Stomach (tissue), 9 donors: ENCODE measurements around the gene TTC13. TPM values are rescaled to one million over a fixed set of nuclear protein-coding genes. Genes with fewer than 3 reads are reported as not detected.

Experiments used
- DNase-seq, 2 donors: peaks; one replicate each; pipeline versions ENCODE4 v3.0.0 to v3.0.0-alpha.2; 2013 to 2019
- H3K27ac ChIP-seq, 5 donors: fragments of 200-600 bp in 4 of 5; sonication (generic) in 4 of 5; one replicate each; pipeline ENCODE4 v1.5.1; 2013 to 2019; ENCODE audit warnings: mild to moderate bottlenecking in 1 of 5, moderate library complexity in 1 of 5
- H3K27me3 ChIP-seq, 3 donors: fragments of 200-600 bp; sonication (generic); one replicate each; pipeline ENCODE4 v1.5.1; 2017 to 2019; ENCODE audit warnings: mixed run types in 1 of 3
- H3K36me3 ChIP-seq, 4 donors: fragments of 200-600 bp; sonication (generic); 1 replicate in 3 of 4; 2 replicates in 1 of 4; pipeline ENCODE4 v1.5.1; 2016 to 2019
- H3K4me1 ChIP-seq, 4 donors: fragments of 200-600 bp; sonication (generic); one replicate each; pipeline ENCODE4 v1.5.1; 2016 to 2019
- H3K4me3 ChIP-seq, 4 donors: fragments of 200-600 bp; sonication (generic) in 3 of 4; one replicate each; pipeline ENCODE4 v1.5.1; 2016 to 2019; ENCODE audit warnings: mild to moderate bottlenecking in 1 of 4
- H3K9me3 ChIP-seq, 4 donors: fragments of 200-600 bp; sonication (generic); one replicate each; pipeline ENCODE4 v1.5.1; 2016 to 2019
- EP300 ChIP-seq: sonication (generic); formaldehyde crosslinking; IDR thresholded peaks from one replicate; pipeline ENCODE4 v1.6.1; 2017; ENCODE audit warnings: antibody characterized with exemption
- POLR2A ChIP-seq, 4 donors: fragments of 450-650 bp; IDR thresholded peaks; one replicate each; pipeline ENCODE4 v1.6.1; 2016; ENCODE audit warnings: antibody characterized with exemption in 4 of 4, control low read depth in 2 of 4, mild to moderate bottlenecking in 1 of 4, moderate library complexity in 1 of 4
- POLR2AphosphoS5 ChIP-seq, 3 donors: sonication (generic); formaldehyde crosslinking; IDR thresholded peaks; one replicate each; pipeline ENCODE4 v1.6.1; 2016; ENCODE audit warnings: antibody characterized with exemption in 3 of 3
- WGBS, 5 donors: extraction: QIAGEN DNeasy Blood & Tissue Kit in 3 of 5; methylation state at CpG; one replicate each; pipeline versions ENCODE4 v1.1.5 to v1.1.7; 2013 to 2018; 5-methylcytosine and 5-hydroxymethylcytosine counted together
- intact Hi-C: fragments of 100-400 bp; cut with DNase I; formaldehyde crosslinking; loops from one replicate; pipeline ENCODE4 v1.15.1; 2023; ENCODE audit warnings: low total_unique reads
- polyA plus RNA-seq, 3 donors: library from polyadenylated mRNA; stranded (reverse); fragments of 200-250 nt; gene quantifications; one replicate each; pipeline ENCODE4 v1.2.3, GENCODE V29; 2013
- total RNA-seq, 5 donors: library from RNA; depleted of rRNA; stranded (reverse); fragments of >200 nt; gene quantifications; one replicate each; pipeline versions ENCODE4 v1.1.0 to v1.2.3, GENCODE V29; 2014 to 2016
- TF ChIP-seq, protein P1 (sequence below), 7 experiments: fragments of 450-650 bp in 4 of 7; fragments of 200-600 bp in 3 of 7; sonication (generic) in 3 of 7; IDR thresholded peaks; one replicate each; pipeline ENCODE4 v1.5.1; 2016 to 2019; ENCODE audit warnings: antibody characterized with exemption in 7 of 7, control low read depth in 2 of 7, mild to moderate bottlenecking in 1 of 7
- donor health status: healthy with polysubstance abuse.
- donor health status: Bipolar disorder and iron deficiency.
- donor health status: healthy.

TTC13 gene
- total and polyA plus RNA-seq, 8 donors: 2.1 to 117 (median 35.4) TPM

GRCh38 chr1:230935852-230936251 lies 42.8 kb downstream of the TTC13 start:
- H3K27ac ChIP-seq: no peak overlapping the region
- no peak for TF ChIP-seq POLR2A (IDR thresholded peaks at IDR 0.05)
- TF ChIP-seq, protein P1, sequence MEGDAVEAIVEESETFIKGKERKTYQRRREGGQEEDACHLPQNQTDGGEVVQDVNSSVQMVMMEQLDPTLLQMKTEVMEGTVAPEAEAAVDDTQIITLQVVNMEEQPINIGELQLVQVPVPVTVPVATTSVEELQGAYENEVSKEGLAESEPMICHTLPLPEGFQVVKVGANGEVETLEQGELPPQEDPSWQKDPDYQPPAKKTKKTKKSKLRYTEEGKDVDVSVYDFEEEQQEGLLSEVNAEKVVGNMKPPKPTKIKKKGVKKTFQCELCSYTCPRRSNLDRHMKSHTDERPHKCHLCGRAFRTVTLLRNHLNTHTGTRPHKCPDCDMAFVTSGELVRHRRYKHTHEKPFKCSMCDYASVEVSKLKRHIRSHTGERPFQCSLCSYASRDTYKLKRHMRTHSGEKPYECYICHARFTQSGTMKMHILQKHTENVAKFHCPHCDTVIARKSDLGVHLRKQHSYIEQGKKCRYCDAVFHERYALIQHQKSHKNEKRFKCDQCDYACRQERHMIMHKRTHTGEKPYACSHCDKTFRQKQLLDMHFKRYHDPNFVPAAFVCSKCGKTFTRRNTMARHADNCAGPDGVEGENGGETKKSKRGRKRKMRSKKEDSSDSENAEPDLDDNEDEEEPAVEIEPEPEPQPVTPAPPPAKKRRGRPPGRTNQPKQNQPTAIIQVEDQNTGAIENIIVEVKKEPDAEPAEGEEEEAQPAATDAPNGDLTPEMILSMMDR (IDR thresholded peaks at IDR 0.05): no peak
- TF ChIP-seq EP300: no peak
- TF ChIP-seq POLR2AphosphoS5 (IDR thresholded peaks at IDR 0.05): no peak

GRCh38 chr1:230930986-230931385 lies 47.7 kb downstream of the TTC13 start:
- H3K9me3 ChIP-seq: no peaks in the 10 kb centered on the region
- intact Hi-C loops: no loop called here
- peaks cover 26 to 81% (median 78%) of the 10 kb centered on the region in 4 donors for H3K36me3 ChIP-seq
- peaks cover 0 to 6% (median 0%) of the 10 kb centered on the region in 4 donors for H3K4me1 ChIP-seq
- no peak overlapping the region for H3K4me3 ChIP-seq
- 83 to 95% (median 88%) methylated on average over 3 of the region's 3 CpGs for WGBS, 5 donors
- no peaks in the 10 kb centered on the region for H3K27me3 ChIP-seq
- no peak overlapping the region for H3K27ac ChIP-seq
- TF ChIP-seq, protein P1 (IDR thresholded peaks at IDR 0.05): no peak
- TF ChIP-seq EP300 (no peak), POLR2AphosphoS5 (IDR thresholded peaks at IDR 0.05) (no peak), POLR2A (IDR thresholded peaks at IDR 0.05) (no peak)
- DNase-seq: no peak

More at GRCh38 chr1:230935852-230936251, 42.8 kb downstream of the TTC13 start:
- WGBS, 5 donors: 82 to 96% (median 88%) methylated on average over 6 of the region's 6 CpGs
- Histone ChIP-seq H3K36me3 (peaks cover 4 to 42% (median 39%) of the 10 kb centered on the region in 4 donors), H3K4me1 (peaks cover 11 to 41% (median 29%) of the 10 kb centered on the region in 4 donors), H3K27me3 (no peaks in the 10 kb centered on the region), H3K9me3 (no peaks in the 10 kb centered on the region), H3K4me3 (no peak overlapping the region)
- intact Hi-C loops: no loop called here
- DNase-seq: no peak

- Histone ChIP-seq H3K4me3 (no peak overlapping the region), H3K4me1 (peaks cover 0 to 15% (median 3%) of the 10 kb centered on the region in 4 donors), H3K9me3 (no peaks in the 10 kb centered on the region), H3K27me3 (no peaks in the 10 kb centered on the region), H3K36me3 (peaks cover 43 to 91% (median 85%) of the 10 kb centered on the region in 4 donors), H3K27ac (no peak overlapping the region)
- WGBS, 5 donors: 62 to 87% (median 68%) methylated on average over 5 of the region's 5 CpGs
- TF ChIP-seq EP300: no peak
- no peak for TF ChIP-seq POLR2A (IDR thresholded peaks at IDR 0.05)
- TF ChIP-seq POLR2AphosphoS5 (IDR thresholded peaks at IDR 0.05): no peak
- TF ChIP-seq, protein P1 (IDR thresholded peaks at IDR 0.05): no peak
- DNase-seq: no peak
- intact Hi-C loops: no loop called here
Observed at GRCh38 chr1:230926182-230926581, 52.5 kb downstream of the TTC13 start.

- intact Hi-C loops: no loop called here
- peaks cover 37 to 91% (median 84%) of the 10 kb centered on the region in 4 donors for H3K36me3 ChIP-seq
- no peaks in the 10 kb centered on the region for H3K27me3 ChIP-seq
- H3K4me1 ChIP-seq: peaks cover 0 to 15% (median 3%) of the 10 kb centered on the region in 4 donors
- H3K4me3 ChIP-seq: no peak overlapping the region
- no peak overlapping the region for H3K27ac ChIP-seq
- no peak for DNase-seq
- 65 to 83% (median 70%) methylated on average over 2 of the region's 2 CpGs for WGBS, 5 donors
- TF ChIP-seq, protein P1 (IDR thresholded peaks at IDR 0.05): no peak
- TF ChIP-seq POLR2A (IDR thresholded peaks at IDR 0.05) (no peak), POLR2AphosphoS5 (IDR thresholded peaks at IDR 0.05) (no peak), EP300 (no peak)
- no peaks in the 10 kb centered on the region for H3K9me3 ChIP-seq
Observed at GRCh38 chr1:230925608-230926007, 53.1 kb downstream of the TTC13 start.
